GM21360 (cell line): Measurements from ENCODE around the gene ZNF275.
"Not testable (repeated sequence)": the region's sequence is repeated elsewhere in the genome, so short reads cannot be mapped to it uniquely, and the experiment has no call there.

Source experiments
- ATAC-seq: cut with Tn5 transposase; IDR thresholded peaks from one replicate; pipeline ENCODE4 v1.9.1; 2021; ENCODE audit warnings: mild to moderate bottlenecking, moderate library complexity; ENCODE audit not compliant: unreplicated experiment

Gene ZNF275

DNA sequence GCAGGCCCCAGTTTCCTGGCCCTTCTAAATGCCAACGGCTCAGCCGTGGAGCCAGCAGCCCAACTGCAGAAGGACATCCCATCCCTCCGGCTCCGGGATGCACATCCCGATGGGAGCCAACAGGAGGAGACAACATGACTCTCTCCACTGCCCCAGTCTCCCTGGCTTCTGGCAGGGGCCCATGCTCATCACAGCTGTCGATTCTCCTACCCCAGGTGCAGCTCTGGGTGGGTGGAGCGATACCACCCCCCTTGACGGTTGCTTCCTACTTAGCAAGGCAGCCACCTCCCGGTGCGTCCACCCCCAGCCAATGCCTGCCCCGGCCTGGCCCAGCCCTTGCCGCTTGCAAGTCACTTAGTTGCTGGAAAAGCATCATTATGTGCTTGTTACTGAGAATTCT is 19.5 kb downstream of the ZNF275 start:
- ATAC-seq = no peak

DNA sequence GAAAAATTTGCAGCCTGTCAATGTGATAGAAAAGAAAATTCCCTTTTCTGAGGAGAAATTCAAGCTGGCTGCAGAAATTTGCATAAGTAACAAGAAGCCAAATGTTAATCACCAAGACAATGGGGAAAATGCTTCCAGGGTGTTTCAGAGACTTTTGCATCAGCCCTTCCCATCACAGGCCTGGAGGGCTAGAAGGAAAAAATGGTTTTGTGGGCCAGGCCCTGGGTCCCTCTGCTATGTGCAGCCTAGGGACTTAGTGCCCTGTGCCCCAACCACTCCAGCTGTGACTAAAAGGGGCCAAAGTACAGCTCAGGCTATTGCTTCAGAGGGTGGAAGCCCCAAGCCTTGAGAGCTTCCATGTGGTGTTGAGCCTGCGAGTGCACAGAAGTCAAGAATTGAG is 23.9 kb downstream of the ZNF275 start:
- ATAC-seq = no peak

DNA sequence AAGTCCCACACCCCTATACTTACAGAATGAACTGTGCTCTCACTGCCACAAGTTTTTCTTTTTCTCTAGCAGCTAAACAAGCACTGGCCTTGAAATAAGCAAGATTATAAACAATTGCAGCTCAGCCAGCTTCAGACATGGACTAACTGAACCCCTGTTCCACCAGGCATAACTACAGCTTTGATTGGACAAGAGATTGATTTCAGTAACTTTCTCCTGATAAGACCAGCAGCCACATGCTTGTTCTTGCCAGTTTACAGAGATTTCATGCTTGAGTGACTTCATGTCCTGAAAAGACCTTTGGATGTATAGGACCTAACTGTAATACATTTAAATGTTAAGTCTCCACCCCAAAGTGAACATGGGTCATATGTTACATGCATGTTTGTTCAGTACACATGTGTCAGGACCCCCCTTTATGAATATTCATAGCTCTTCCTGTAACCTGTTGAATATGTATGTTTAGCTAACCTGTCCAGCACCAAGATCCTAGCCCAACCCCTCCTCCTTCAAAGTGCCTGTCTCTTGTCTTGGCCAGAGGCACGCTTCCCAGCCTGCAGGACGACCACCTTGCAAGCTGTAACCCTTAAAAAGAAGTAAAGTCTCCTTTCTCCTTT is 27.9 kb downstream of the ZNF275 start:
- ATAC-seq = no peak

DNA sequence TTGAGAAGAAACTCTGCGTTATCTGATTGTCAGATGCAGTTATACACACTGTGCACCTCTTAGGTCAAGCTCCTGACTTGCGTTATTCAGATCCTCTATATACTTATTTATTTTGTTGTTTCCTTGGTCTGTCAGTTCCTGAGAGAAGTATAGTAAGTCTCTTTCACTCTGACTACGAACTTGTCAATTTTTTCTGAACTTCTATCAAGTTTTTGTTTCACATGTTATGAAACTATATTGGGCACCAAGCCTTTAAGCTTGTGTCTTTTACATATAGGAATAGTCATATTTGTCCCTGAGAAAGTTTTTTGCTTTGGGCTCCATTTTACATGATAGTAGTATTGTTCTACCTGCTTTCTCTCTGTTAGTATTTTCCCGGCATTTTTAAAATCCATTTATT is 31.7 kb downstream of the ZNF275 start:
- no peak for ATAC-seq

DNA sequence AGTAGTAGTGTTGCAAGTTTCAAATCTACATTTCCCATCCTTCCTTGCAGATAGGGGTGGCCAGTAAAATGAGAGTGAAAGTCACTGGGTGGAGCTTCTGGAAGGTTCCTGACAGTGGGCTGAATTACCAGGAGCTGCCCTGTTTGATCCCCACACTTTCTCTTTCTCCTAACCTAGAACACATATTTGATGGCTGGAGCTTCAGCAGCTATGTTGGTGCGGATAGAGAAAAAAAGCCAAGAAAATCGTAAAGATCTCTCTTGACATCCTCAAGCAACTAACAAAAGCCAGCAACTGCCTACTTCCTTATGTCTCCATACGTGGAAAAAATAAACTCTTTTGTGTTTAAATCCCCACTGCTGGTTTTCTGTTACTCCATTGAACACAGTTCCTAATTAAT is 32.2 kb downstream of the ZNF275 start:
- no peak for ATAC-seq

DNA sequence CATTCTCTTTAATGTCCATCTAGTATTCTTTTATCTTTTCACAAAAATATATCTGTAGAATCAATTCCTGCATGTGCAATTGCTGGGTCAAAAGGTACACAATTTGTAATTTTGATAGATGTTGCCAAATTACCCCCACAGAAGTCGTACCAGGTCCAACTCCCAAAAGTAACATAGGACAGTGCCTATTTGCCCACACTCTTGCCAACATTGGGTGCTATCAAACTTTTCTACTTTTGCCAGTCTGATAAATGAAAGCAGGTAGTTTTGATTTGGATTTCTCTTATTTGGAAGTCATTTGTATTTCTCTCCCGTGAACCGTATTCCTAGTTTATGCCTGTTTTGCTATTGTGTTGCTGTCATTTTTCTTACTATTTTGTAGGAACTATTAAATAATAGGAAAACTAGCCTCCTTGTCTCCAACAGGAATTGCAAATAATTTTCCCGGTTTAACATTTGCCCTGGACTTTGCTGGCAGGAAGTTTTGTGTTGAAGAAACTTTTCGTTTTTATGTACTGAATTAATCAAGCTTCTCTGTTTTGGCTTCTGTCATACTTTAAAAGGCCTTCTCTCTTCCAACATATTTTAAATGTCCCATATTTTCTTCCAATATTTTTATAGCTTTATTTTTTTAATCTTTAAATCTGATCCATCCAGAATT is 33.1 kb downstream of the ZNF275 start:
- no peak for ATAC-seq

DNA sequence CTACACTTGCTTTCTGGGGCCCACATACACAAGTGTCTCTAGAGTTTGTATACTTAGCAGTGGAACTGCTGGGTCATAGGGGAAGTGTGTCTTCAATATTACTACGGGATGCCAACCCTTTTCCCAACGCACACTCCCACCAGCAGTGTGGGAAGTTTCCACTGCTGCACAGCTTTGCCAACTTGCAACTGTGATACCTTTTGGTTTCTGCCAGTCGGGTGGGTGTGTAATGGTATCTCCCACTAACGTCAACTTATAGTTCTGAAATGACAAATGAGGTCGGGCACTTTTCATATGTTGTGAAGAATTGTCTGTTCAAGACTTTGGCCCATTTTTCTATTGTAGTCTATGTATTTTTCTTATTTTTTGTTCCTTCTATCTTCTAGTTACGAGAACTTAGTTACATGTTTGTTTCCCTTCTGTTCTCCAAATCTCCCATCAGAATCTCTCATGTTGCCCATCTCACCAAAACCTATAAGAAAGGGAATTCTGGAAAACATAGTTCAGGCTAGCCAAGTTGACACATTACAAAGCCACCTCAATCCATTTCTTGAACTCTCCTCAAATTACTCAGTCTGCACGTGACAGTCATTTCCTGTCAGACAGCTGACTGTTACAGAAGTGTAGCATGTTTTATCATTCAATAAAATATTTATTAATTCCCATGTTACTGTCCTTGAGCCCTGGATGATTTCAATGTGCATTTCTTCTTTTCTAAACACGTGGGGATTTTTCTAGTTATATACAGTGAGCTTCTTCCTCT is 36.5 kb downstream of the ZNF275 start:
- no peak for ATAC-seq

DNA sequence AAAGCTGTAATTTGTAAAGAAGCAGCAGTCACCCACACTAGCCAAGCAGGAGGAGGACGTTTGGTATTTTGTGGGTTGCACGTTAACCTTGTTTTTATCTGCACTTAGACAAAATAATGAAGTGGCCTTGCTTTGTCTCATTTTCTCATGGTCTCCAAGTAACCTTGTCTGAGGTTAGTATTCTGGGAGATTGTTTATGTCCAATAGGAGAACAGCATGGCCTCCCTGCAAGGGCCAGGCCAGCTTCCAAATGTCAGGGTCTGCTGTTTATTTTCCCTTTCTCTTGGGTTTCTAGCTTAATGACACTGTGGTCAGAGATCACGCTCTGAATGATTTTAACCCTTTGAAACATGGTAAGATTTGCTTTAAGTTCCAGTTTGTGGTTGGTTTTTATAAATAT is 37.3 kb downstream of the ZNF275 start:
- ATAC-seq = no peak

DNA sequence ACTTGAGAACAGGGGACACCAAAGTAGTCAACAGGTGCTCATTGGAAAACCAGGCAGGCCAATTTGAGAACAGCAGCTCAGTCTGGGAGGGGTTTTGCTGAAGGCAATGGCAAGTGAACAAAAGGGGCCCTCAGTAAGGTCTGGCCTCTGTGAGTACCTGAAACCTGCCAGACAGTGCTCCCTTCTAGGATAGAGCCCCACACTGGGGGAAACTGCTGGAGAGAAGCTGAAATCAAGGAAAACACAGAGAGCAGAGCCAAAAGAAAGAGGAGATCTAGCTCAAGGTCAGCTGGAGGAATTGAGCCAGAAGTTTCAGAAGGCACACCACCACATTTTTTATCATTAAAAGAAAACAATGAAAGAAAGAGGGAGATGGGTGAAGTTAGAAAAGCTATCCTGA is 39.0 kb downstream of the ZNF275 start:
- ATAC-seq = no peak

DNA sequence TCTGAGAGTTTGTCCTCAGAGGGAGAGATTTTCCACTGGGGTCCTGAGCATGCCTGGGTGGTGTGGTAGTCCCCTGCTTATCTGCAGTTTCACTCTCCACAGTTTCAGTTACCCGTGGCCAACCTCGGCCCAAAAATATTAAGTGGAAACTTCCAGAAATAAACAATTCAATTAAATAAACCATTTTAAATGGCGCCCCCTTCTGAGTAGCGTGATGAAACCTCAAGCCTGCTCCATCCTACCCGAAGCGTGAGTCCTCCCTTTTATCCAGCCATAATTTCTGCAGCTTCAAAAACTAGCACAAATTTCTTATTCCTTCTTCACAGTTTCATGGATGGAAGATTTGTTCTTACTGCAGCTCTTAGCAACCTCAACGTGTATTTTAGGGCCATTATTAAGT is 40.5 kb downstream of the ZNF275 start:
- ATAC-seq = no peak

DNA sequence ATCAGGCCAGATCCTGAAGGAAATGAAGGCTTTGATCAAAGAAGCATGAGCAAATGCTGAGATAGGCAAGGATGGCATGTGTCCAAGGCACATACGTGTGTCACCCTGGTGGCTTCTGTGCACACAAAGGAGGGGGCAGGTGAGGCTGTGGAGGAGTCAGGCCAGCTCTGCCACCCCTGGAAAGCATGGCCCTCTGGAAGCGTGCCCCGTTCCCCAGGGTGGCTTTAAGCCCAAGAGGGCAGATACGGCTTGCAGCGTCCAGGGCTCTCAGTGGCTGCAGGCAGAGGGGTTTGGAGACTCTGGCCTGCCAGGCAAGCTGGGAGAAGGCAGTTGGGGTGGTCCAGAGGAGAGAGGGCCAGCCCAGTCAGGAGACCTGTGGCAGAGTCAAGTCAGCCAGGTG is 41.6 kb downstream of the ZNF275 start:
- ATAC-seq = no peak

DNA sequence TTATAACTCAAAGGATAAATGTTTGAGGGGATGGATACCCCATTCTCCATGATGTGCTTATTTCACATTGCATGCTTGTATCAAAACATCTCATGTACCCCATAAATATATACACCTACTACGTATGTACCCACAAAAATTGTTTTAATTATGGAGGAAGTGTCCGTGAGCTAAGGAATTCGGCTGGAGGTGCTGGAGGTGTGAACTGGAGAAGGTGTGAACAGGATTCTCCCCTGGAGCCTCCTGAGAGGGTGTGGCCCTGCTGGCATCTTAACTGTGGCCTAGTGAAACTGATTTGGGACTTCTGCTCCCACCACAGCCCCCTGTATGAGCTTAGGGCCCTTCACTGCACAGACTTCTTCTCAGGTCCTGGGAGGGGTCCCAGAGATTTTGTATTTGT is 43.8 kb downstream of the ZNF275 start:
- ATAC-seq = no peak

DNA sequence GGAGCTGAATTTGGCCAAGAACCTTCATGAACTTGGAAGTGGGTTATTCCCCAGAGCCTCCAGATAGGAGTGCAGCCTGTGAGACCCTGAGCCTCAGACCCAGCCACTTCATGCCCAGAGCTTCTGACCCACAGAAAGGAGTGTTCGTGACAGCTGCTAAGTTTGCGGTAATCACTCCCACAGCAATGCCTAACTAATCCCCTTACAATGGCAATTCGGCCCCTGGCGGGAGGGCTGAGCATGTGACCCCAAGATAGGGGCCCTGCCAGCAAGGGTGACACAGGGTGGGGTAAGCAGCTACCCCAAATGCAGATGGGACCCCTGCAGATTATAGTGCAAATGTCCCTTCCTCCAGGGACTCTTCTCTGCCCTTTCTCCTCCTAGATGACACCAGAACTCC is 44.7 kb downstream of the ZNF275 start:
- ATAC-seq = no peak

DNA sequence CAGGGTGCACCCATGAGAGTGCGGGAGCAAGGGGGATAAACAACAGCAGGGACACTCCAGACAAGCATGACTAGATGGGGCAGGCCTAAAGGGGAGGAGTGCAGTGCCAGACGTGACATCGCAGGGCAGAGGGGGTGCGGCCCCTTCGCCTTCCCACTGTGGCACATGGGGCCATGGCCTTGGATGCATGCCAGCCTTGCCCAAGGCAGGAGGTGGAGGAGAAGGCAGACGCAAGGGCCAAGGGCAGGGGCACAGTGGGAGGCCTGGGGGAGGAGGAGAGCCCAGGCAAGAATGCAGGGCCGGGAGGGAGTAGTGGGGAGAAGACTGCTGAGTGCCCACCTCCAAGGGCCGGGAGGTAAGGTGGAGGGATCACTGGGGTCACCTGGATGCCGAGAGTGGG is 45.6 kb downstream of the ZNF275 start:
- ATAC-seq = no peak

DNA sequence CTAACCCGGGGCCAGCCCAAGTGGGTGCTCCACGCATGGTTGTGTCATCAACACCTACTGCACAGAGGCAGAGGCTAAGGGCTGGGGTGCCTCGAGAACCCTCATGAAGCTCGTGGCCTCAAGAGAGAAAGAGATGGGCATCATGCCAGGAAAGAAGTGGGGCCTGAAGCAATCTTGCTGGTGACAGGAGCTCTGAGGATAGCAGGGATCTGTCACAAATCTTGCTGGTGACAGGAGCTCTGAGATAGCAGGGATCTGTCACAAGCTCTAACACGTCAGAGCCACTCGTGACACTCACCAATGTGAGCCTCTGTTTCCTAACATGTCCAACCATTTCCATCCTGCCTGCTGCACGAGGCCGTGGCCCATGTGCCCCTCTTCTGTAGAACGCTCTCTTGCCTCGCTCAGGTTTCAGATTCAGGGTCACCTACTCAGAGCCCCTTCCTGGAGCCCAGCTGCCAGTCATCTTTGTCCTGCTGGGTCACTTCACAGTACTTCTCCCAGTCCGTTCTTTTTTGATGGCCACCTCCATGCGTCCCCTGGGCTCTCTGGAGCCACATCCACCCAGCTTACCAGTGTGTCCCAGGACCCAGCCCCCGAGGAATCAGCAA is 46.1 kb downstream of the ZNF275 start:
- no peak for ATAC-seq

DNA sequence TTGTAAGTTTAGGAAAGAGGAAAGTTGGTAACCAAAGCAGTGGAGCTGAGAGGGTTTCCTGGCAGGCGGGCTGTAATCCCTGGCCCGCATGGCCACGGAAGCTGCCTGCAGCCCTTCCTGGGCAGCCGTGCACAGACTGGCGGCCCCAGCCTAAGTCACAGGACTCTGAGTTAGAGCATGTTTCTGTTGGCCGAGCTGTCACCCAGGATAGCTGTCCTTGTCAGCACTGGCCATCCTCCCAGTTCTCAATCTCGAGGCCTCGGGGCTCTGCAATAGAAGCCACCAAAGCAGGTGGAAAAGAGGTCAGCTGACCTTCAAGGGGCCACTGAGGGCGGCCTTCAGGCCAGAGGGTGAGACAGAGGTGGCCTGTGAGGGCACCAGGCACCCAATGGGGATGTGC is 46.7 kb downstream of the ZNF275 start:
- ATAC-seq = no peak

DNA sequence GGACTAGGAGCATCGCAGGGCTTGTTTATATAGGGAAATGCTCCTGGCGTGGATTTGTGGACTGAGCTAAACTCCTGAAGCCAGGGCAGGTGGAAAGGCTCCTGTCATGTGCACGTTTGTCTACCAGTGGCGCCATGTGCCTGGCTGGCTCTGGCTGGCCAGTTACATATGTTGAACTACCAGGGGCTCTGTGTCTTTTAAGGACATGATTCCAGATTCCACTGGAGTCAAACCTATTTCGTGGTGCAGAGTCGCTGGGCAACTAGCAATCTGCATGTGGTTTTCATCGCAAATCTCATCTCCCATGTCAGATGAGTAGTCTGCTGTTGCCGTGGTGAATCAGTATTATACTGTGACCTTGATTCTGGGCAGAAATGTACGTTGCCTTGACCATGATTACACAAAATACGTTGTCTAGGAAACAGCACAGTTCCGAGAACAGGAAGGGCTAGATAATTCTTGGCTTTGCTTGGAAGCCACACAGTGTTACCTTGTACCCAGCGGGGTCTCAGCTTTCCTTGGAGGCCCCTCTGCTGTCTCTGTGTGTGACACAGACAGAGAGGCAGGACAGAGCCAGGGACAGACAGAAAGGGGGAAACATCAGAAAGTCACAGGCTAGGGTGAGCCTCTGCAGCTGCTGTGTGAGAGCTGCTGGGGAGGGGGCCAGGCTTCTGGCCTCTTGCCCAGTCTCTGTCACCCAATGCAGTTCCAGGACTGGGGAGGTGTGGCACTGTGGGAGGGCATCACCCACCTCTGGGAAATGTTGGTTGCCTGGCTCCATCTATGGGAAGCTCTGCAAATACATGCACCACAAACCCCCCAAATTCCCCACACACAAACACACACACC is 48.0 kb downstream of the ZNF275 start:
- no peak for ATAC-seq

DNA sequence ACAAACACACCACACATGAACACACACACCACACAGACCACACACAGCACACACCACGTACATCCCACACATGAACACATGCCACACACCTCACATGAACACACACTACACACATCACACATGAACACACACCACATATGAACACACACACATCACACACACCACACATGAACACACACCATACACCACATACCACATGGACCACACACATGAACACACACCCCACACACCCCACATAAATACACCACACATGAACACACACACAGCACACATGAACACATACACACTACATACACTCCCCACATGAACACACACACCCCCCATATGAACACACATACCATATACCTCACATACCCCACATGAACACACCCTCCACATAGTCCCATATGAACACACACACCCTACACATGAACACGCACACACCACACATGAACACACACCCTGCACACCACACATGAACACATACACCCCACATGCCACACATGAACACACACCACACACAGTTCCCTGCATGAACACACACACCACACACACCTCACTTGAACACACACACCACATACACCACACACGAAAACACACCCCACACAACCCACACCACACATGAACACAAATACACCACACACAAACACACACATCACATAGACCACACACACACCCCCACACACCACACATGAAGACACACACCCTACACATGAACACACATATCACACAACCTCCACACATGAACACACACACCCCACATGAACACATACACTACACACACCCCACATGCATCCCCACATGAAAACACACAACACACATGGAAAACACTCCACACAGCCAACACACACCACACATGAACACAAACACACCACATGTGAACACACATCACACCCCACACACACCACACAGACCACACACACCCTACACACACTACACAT is 48.9 kb downstream of the ZNF275 start:
- no peak for ATAC-seq

DNA sequence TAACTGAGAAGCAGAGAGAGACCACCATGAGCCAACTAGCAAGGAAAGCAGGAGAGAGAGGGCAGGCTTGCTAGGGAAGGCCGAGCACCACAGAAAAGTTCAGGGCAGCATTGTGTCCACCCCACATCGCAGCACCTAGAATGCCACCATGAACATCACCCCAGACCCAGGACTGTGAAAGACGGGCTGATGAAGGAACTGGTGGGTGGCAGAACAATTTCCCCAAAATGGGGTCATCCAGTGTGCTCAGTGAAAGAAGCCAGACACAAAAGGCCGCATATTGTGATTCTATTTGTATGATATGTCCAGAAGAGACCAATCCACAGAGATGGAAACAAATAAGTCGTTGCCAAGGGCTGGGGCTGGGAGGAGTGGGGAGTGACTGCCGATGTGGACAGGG is 50.4 kb downstream of the ZNF275 start:
- no peak for ATAC-seq

DNA sequence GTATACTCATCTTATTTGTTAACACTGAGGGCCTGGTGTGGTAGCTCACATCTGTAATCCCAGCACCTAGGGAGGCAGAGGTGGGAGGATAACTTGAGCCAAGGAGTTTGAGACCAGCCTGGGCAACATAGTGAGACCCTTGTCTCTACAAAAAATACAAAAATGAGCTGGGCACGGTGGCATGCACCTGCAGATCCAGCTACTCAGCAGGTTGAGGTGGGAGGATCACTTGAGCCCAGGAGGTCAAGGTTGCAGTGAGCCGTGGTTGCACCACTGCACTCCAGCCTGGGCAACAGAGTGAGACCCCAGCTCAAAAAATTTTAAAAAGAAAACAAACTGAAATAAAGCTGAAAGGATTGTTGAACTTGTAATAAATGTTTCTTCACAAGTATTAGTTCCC is 51.0 kb downstream of the ZNF275 start:
- not testable (repeated sequence) for ATAC-seq
